Activated T-cell treated with anti-CD3 and anti-CD28 coated beads, Interleukin-2, amount 50 U/mL, for 48 hours (primary cell): ENCODE measurements around the gene ARL8B.

Experiments used
- DNase-seq, 2 experiments: peaks; one replicate each; pipeline ENCODE4 v3.0.0-alpha.2; 2020

ARL8B gene

GRCh38 chr3:5188419-5189221 is 66.5 kb downstream of the ARL8B start:
- peak; percentile 70 to 75 for DNase-seq

GRCh38 chr3:5190147-5190791 is 68.2 kb downstream of the ARL8B start:
- no peak for DNase-seq

GRCh38 chr3:5191555-5192304 is 69.6 kb downstream of the ARL8B start:
- no peak for DNase-seq

- DNase-seq, result peak; percentile 51 to 60
These were observed 70.7 kb downstream of the ARL8B start for GRCh38 chr3:5192571-5193365.

- DNase-seq, result no peak
These were observed 72.2 kb downstream of the ARL8B start for GRCh38 chr3:5194341-5194740.

GRCh38 chr3:5194801-5195509 is 72.9 kb downstream of the ARL8B start:
- no peak for DNase-seq

GRCh38 chr3:5195605-5196004 is 73.5 kb downstream of the ARL8B start:
- peak; percentile 62 for DNase-seq

- no peak for DNase-seq
These were observed 74.9 kb downstream of the ARL8B start for GRCh38 chr3:5197022-5197421.

GRCh38 chr3:5197470-5198312 is 75.6 kb downstream of the ARL8B start:
- DNase-seq, result peak; percentile 49 to 53

GRCh38 chr3:5198313-5198677 is 76.2 kb downstream of the ARL8B start:
- no peak for DNase-seq

- no peak for DNase-seq
These were observed 77.1 kb downstream of the ARL8B start for GRCh38 chr3:5198986-5199731.

- no peak for DNase-seq
These were observed 79.4 kb downstream of the ARL8B start for GRCh38 chr3:5201536-5201935.

- DNase-seq, result no peak
These were observed 80.1 kb downstream of the ARL8B start for GRCh38 chr3:5202222-5202621.

GRCh38 chr3:5205165-5205941 is 83.3 kb downstream of the ARL8B start:
- peak; percentile 59 to 70 for DNase-seq

GRCh38 chr3:5210926-5211325 is 88.8 kb downstream of the ARL8B start:
- no peak for DNase-seq

GRCh38 chr3:5212628-5213573 is 90.8 kb downstream of the ARL8B start:
- no peak for DNase-seq

- DNase-seq, result no peak
These were observed 91.5 kb downstream of the ARL8B start for GRCh38 chr3:5213574-5213966.

- no peak for DNase-seq
These were observed 92.3 kb downstream of the ARL8B start for GRCh38 chr3:5214352-5214751.
